Measurements from ENCODE around the gene SSH3.

DNA sequence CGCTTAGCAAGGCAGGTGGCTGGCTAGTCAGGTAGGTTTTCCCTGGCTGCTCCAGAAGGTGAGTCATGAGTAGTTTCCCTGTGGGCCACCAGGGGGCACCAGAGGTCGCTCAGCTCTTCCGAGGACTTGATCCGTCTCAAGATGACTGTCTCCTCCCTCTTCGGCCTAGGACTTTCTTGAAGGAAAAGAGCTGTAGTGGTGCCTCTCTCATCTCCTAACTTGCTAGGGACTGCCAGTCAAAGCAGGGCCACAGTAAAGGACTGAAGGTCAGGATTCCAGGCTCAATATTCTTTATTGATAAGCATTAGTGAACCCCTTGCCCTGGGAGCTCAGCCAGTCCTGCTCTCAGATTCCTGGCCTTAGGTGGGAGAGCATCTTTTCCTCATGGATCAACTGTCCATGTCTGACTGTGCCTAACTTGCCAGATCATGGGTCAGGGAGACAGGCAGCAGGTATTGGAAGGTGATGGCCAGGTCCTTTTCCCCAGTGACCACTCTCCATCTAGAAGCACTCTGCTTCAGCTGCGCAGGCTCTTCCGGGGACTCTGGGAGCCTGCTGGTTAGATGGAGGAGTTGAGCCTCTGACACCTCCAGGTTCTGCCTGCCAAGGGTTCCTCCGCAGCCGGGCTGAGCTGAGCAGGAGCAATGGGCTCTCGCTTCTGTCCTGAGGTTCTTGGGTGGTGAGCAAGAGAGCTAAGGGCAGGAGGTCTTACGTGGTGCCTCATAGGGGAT lies 48.1 kb downstream of the SSH3 start:
- TF ChIP-seq, protein P1, sequence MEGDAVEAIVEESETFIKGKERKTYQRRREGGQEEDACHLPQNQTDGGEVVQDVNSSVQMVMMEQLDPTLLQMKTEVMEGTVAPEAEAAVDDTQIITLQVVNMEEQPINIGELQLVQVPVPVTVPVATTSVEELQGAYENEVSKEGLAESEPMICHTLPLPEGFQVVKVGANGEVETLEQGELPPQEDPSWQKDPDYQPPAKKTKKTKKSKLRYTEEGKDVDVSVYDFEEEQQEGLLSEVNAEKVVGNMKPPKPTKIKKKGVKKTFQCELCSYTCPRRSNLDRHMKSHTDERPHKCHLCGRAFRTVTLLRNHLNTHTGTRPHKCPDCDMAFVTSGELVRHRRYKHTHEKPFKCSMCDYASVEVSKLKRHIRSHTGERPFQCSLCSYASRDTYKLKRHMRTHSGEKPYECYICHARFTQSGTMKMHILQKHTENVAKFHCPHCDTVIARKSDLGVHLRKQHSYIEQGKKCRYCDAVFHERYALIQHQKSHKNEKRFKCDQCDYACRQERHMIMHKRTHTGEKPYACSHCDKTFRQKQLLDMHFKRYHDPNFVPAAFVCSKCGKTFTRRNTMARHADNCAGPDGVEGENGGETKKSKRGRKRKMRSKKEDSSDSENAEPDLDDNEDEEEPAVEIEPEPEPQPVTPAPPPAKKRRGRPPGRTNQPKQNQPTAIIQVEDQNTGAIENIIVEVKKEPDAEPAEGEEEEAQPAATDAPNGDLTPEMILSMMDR (IDR thresholded peaks at IDR 0.05) = peak; percentile 88 to 96 (median 91)
- TF ChIP-seq POLR2A (IDR thresholded peaks at IDR 0.05) = peak in 1 of 3 donors; percentile 18
